NT2/D1 (cell line): ENCODE data around the gene FEM1B.

Experiments used
- SUZ12 ChIP-seq: IDR thresholded peaks from 2 replicates; pipeline ENCODE4 v1.6.1; 2011; ENCODE audit not compliant: insufficient read length, insufficient read depth; ENCODE audit errors: extremely low read depth
- YY1 ChIP-seq: IDR thresholded peaks from 2 replicates; pipeline ENCODE4 v1.6.1; 2011; ENCODE audit not compliant: insufficient read length, insufficient read depth
- ZNF274 ChIP-seq: IDR thresholded peaks from 2 replicates; pipeline ENCODE4 v1.6.1; 2011; ENCODE audit warnings: mild to moderate bottlenecking, low read depth, low read length

- no peak for TF ChIP-seq YY1
- no peak for TF ChIP-seq SUZ12
- TF ChIP-seq ZNF274, result no peak
These were observed 33.3 kb upstream of the FEM1B start for GRCh38 chr15:68244235-68244634.
